Fibroblast of the aortic adventitia (primary cell): ENCODE results near the gene ATXN1. TPM values are rescaled to one million over a fixed set of nuclear protein-coding genes. Genes with fewer than 3 reads are reported as not detected.

Experiments used
- DNase-seq: peaks from one replicate; pipeline ENCODE4 v3.0.0-alpha.2; 2010; ENCODE audit warnings: low read depth
- H3K4me3 ChIP-seq: 2 replicates; pipeline ENCODE4 v1.5.1; 2011; ENCODE audit warnings: low read depth, mild to moderate bottlenecking, control low read depth, low read length, moderate library complexity
- total RNA-seq: library from RNA; depleted of rRNA; stranded (reverse); fragments of >200 nt; gene quantifications from 2 replicates; pipeline ENCODE4 v1.2.3, GENCODE V29; 2012; ENCODE audit warnings: low replicate concordance
- TF ChIP-seq, protein P1 (sequence below): IDR thresholded peaks from 2 replicates; pipeline ENCODE4 v1.5.1; 2011; ENCODE audit warnings: mild to moderate bottlenecking, low read length, control low read depth, inconsistent platforms; ENCODE audit not compliant: insufficient read depth

ATXN1 gene
- total RNA-seq, 1 donor = 39.3 TPM

DNA sequence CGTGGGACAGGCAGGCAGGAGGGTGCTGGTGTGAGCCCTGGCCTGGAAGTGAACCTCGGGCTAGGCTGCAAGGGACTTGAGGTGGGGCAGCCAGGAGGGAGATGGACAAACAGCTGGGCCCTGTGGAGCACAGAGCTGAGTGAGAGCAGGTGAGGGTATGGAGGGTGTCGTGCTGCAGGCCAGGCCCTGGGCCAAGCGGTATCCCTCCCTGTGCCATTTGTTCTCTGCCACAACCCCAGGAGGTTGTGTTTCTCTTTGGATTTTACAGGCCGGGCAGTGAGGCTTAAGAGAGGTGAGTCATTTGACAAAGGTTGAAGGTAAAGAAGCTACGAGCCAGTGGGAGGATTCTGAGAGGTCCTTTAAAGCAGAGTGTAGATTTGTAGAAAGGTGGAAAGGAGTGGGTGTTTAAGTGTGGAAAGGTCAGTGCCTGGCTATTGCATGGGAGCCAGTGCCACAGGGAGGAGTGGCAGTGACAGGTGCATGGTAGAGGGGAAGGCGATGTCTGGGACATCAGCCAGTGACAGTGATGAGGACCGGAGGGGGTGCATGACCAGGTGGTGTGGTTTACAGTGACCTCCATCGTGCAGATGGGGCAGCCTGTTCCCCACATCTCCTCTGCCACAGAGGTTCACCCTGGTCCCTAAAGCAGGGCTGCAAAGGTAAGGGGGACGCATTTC, 483.1 kb downstream of the ATXN1 start:
- H3K4me3 ChIP-seq = no peak overlapping the region
- no peak for DNase-seq
- TF ChIP-seq, protein P1, sequence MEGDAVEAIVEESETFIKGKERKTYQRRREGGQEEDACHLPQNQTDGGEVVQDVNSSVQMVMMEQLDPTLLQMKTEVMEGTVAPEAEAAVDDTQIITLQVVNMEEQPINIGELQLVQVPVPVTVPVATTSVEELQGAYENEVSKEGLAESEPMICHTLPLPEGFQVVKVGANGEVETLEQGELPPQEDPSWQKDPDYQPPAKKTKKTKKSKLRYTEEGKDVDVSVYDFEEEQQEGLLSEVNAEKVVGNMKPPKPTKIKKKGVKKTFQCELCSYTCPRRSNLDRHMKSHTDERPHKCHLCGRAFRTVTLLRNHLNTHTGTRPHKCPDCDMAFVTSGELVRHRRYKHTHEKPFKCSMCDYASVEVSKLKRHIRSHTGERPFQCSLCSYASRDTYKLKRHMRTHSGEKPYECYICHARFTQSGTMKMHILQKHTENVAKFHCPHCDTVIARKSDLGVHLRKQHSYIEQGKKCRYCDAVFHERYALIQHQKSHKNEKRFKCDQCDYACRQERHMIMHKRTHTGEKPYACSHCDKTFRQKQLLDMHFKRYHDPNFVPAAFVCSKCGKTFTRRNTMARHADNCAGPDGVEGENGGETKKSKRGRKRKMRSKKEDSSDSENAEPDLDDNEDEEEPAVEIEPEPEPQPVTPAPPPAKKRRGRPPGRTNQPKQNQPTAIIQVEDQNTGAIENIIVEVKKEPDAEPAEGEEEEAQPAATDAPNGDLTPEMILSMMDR = no peak

- no peak overlapping the region for H3K4me3 ChIP-seq
- TF ChIP-seq, protein P1 = peak; percentile 54
Measured at GRCh38 chr6:16277101-16277981, 483.9 kb downstream of the ATXN1 start.

GRCh38 chr6:16274885-16275589, 486.2 kb downstream of the ATXN1 start:
- no peak for DNase-seq

More at GRCh38 chr6:16277101-16277981, 483.9 kb downstream of the ATXN1 start:
- DNase-seq = peak; percentile 83

DNA sequence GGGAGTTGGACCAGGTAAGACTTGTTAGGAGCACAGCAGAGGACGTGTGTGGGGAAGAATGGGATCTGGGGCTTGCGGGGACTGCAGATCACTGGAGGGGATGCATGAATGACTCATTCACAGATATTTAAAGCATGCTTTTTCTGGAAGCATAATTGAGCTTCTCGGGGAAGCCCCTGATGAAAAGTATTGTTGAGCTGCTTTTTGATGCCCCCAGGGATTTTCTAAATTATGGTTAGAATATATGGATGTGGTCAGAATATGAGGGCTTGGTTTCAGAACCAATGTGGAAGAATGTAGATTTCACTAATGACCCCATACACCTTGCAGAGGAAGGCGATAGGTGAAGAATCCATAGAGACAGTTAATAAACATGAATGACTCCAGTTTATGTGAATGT, 486.8 kb downstream of the ATXN1 start:
- DNase-seq = no peak

More at GRCh38 chr6:16274885-16275589, 486.2 kb downstream of the ATXN1 start:
- H3K4me3 ChIP-seq = no peak overlapping the region
- TF ChIP-seq, protein P1 = no peak

GRCh38 chr6:16273256-16273655, 488.0 kb downstream of the ATXN1 start:
- DNase-seq = peak; percentile 55
- H3K4me3 ChIP-seq = no peak overlapping the region
- TF ChIP-seq, protein P1 = no peak

More for the DNA sequence above, 486.8 kb downstream of the ATXN1 start:
- TF ChIP-seq, protein P1 = no peak
- H3K4me3 ChIP-seq = no peak overlapping the region

DNA sequence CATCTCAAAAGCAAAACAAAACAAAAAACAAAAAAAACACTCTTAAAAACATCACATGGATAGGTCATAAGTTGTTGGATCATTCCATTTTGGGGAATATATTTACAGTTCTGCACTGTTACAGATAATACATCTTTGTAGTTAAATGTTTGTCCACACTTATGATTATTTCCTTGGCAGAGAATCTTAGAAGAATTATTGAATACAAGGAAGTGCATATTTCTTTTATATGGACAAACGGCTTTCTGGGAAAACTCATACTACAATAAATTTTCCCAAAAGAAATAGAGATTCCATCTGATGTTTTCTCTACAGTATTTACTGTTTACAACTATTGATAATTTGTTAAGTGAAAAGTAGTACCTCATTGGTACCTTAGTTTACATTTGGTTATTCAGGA, 489.1 kb downstream of the ATXN1 start:
- TF ChIP-seq, protein P1 = no peak
- DNase-seq = no peak
- H3K4me3 ChIP-seq = no peak overlapping the region
